Panc1 (cell line): ENCODE data around the gene DCHS1. TPM values are rescaled to one million over a fixed set of nuclear protein-coding genes. Genes with fewer than 3 reads are reported as not detected.

ENCODE experiments used
- ATAC-seq: fragments of 200-7000 bp; cut with Tn5 transposase; 2 replicates; pipeline ENCODE4 v1.9.1; 2020; ENCODE audit warnings: mild to moderate bottlenecking, moderate library complexity
- BruUV-seq: library from RNA; stranded (reverse); fragments of 400-500 nt; replicated peaks from 2 replicates; lab custom pipeline; 2021; lab: Mats Ljungman, UMichigan
- CTCF ChIA-PET: fragments of 300-600 bp; sonication (Branson Sonifier 250); formaldehyde crosslinking; loops from one replicate; lab custom pipeline; 2022; ENCODE audit warnings: antibody characterized with exemption; lab: Charles Lee
- POLR2A ChIA-PET: fragments of 300-600 bp; sonication (Branson Sonifier 250); formaldehyde crosslinking; loops from one replicate; lab custom pipeline; 2022; ENCODE audit warnings: antibody characterized with exemption; lab: Charles Lee
- DNase-seq: peaks from one replicate; pipeline ENCODE4 v3.0.0-alpha.2; 2010; ENCODE audit warnings: low read depth, low spot score
- H3K27ac ChIP-seq: 2 replicates; pipeline ENCODE4 v1.5.1; 2011; ENCODE audit warnings: mild to moderate bottlenecking, low read length, inconsistent platforms
- H3K27me3 ChIP-seq: fragments of 200-500 bp; sonication (Bioruptor generic); 2 replicates; pipeline ENCODE4 v1.6.0; 2014; ENCODE audit warnings: low read length, inconsistent platforms; ENCODE audit not compliant: control insufficient read depth, insufficient read depth
- H3K36me3 ChIP-seq: fragments of 200-500 bp; sonication (Bioruptor generic); 2 replicates; pipeline ENCODE4 v1.5.1; 2014; ENCODE audit warnings: inconsistent platforms, mild to moderate bottlenecking, low read length, moderate library complexity; ENCODE audit not compliant: control insufficient read depth, insufficient read depth
- H3K4me1 ChIP-seq: 2 replicates; pipeline ENCODE4 v1.5.1; 2011; ENCODE audit warnings: inconsistent platforms, mild to moderate bottlenecking, low read length, moderate library complexity; ENCODE audit not compliant: control insufficient read depth, insufficient read depth
- H3K4me3 ChIP-seq, 2 experiments: 2 replicates each; pipeline ENCODE4 v1.5.1; 2011 to 2012; ENCODE audit warnings: low read depth in 2 of 2, low read length in 2 of 2, mild to moderate bottlenecking in 2 of 2, inconsistent platforms in 1 of 2, moderate library complexity in 1 of 2
- H3K9me3 ChIP-seq: fragments of 200-500 bp; sonication (Bioruptor generic); 2 replicates; pipeline ENCODE4 v1.5.1; 2014; ENCODE audit warnings: low read depth, mild to moderate bottlenecking, inconsistent platforms, low read length, moderate library complexity; ENCODE audit not compliant: control insufficient read depth, insufficient read depth
- POLR2AphosphoS5 ChIP-seq: IDR thresholded peaks from 2 replicates; pipeline ENCODE4 v1.6.1; 2012; ENCODE audit warnings: mild to moderate bottlenecking, low read depth, low read length, moderate library complexity
- SIN3A ChIP-seq: IDR thresholded peaks from 2 replicates; pipeline ENCODE4 v1.6.1; 2012; ENCODE audit warnings: low read depth, mild to moderate bottlenecking, low read length, moderate library complexity, borderline replicate concordance; ENCODE audit not compliant: insufficient read depth
- TCF7L2 ChIP-seq: IDR thresholded peaks from 2 replicates; pipeline ENCODE4 v1.6.1; 2011; ENCODE audit warnings: mild to moderate bottlenecking, low read depth, low read length, inconsistent platforms
- in situ Hi-C: cut with HindIII; loops from 2 replicates; pipeline ENCODE4 v1.10.0; 2016; ENCODE audit warnings: low sequenced_read_pairs, low pct_unique_long_range_greater_than_20kb
- intact Hi-C: fragments of 100-400 bp; cut with micrococcal nuclease; formaldehyde crosslinking; loops from one replicate; pipeline ENCODE4 v1.10.0; 2022; ENCODE audit not compliant: unreplicated experiment
- total RNA-seq: library from RNA; stranded (reverse); gene quantifications from one replicate; pipeline ENCODE4 v1.2.1, GENCODE V29; 2021; ENCODE audit not compliant: unreplicated experiment
- TF ChIP-seq, protein P1 (sequence below), 2 experiments: IDR thresholded peaks; 2 replicates each; pipeline ENCODE4 v1.6.1; 2011 to 2012; ENCODE audit warnings: low read depth in 2 of 2, control low read depth in 1 of 2, low read length in 1 of 2, mild to moderate bottlenecking in 1 of 2, moderate library complexity in 1 of 2; ENCODE audit not compliant: insufficient read depth in 1 of 2
- TF ChIP-seq, protein P2 (sequence below): fragments of 450-650 bp; IDR thresholded peaks from 2 replicates; pipeline ENCODE4 v1.5.1; 2017; ENCODE audit warnings: mild to moderate bottlenecking

The DCHS1 gene
- total RNA-seq, 1 experiment from 2014 or later, result 2.2 TPM

DNA sequence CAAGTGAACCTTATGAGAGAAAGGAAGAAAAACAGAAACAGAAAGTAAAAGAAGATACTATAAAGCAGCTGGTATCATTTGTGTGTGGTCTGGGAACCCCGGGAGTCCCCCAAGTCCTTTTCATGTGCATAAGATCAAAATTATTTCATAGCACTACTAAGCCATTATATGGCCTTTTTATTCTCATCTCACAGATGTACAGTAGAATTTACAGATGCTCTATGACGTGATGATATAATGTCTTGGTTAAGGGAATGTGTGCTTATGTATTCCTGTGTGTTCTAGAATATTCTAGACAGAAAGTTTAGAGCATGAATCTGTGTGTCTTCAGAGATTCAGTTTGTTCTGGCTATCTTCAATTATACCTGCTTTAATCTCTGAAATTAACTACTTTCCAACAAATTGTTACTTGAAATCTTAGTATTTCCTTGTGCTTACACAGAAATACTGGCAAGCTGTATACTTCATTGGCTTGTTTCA lies 27.8 kb downstream of the DCHS1 start:
- BruUV-seq, result no TSS peak
- Histone ChIP-seq H3K9me3 (no peaks in the 10 kb centered on the region), H3K27ac (no peak overlapping the region), H3K36me3 (no peaks in the 10 kb centered on the region), H3K27me3 (peaks cover 7% of the 10 kb centered on the region), H3K4me1 (no peaks in the 10 kb centered on the region), H3K4me3 (no peak overlapping the region)
- ATAC-seq, result no peak
- DNase-seq, result no peak
- ChIA-PET CTCF (no interaction called here), POLR2A (no interaction called here)
- intact Hi-C loops (no loop called here), in situ Hi-C loops (no loop called here)
- TF ChIP-seq POLR2AphosphoS5, result no peak
- TF ChIP-seq, protein P1, sequence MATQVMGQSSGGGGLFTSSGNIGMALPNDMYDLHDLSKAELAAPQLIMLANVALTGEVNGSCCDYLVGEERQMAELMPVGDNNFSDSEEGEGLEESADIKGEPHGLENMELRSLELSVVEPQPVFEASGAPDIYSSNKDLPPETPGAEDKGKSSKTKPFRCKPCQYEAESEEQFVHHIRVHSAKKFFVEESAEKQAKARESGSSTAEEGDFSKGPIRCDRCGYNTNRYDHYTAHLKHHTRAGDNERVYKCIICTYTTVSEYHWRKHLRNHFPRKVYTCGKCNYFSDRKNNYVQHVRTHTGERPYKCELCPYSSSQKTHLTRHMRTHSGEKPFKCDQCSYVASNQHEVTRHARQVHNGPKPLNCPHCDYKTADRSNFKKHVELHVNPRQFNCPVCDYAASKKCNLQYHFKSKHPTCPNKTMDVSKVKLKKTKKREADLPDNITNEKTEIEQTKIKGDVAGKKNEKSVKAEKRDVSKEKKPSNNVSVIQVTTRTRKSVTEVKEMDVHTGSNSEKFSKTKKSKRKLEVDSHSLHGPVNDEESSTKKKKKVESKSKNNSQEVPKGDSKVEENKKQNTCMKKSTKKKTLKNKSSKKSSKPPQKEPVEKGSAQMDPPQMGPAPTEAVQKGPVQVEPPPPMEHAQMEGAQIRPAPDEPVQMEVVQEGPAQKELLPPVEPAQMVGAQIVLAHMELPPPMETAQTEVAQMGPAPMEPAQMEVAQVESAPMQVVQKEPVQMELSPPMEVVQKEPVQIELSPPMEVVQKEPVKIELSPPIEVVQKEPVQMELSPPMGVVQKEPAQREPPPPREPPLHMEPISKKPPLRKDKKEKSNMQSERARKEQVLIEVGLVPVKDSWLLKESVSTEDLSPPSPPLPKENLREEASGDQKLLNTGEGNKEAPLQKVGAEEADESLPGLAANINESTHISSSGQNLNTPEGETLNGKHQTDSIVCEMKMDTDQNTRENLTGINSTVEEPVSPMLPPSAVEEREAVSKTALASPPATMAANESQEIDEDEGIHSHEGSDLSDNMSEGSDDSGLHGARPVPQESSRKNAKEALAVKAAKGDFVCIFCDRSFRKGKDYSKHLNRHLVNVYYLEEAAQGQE (IDR thresholded peaks at IDR 0.05; ENCODE audit: insufficient read depth in 1 of 2, low read depth in 2 of 2, low read length in 1 of 2), result no peak

DNA sequence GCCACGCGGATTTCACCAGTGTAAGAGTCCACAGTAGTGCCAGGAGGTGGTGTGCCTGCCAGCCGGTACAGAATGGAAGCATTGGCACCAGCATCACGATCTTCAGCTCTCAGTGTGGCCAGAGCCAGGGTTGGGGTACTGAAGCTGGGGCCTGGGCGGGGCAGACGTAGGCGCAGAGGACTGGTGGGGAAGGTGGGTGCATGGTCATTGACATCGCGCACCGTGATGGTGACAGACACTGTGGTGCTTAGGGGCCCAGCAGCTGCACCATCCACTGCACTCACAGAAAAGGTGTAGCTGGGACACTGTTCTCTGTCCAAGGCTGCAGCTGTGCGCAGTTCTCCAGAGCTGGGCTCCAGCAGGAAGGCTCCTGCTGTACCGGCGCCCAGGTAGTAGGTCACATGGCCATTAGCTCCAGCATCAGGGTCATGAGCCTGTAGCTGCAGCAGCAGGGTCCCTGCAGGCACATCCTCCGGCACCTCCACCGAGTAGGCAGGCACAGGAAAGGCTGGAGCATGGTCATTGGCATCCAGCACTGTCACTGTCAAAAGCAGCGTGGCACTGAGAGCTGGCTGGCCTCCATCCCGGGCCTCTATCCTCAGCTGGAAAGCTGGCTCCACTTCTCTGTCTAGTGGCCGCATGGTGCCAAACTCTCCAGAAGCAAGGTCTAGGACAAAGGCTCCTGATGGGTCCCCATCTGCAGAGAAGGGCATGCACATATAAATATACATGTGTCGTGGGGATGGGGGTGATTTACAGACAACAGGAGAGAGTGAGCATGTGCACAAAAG lies 28.4 kb downstream of the DCHS1 start:
- no peaks in the 10 kb centered on the region for H3K9me3 ChIP-seq
- ATAC-seq, result no peak
- POLR2A ChIA-PET, result no interaction called here
- TF ChIP-seq, protein P2, sequence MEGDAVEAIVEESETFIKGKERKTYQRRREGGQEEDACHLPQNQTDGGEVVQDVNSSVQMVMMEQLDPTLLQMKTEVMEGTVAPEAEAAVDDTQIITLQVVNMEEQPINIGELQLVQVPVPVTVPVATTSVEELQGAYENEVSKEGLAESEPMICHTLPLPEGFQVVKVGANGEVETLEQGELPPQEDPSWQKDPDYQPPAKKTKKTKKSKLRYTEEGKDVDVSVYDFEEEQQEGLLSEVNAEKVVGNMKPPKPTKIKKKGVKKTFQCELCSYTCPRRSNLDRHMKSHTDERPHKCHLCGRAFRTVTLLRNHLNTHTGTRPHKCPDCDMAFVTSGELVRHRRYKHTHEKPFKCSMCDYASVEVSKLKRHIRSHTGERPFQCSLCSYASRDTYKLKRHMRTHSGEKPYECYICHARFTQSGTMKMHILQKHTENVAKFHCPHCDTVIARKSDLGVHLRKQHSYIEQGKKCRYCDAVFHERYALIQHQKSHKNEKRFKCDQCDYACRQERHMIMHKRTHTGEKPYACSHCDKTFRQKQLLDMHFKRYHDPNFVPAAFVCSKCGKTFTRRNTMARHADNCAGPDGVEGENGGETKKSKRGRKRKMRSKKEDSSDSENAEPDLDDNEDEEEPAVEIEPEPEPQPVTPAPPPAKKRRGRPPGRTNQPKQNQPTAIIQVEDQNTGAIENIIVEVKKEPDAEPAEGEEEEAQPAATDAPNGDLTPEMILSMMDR, result no peak
- TF ChIP-seq, protein P1 (IDR thresholded peaks at IDR 0.05; ENCODE audit: insufficient read depth in 1 of 2, low read depth in 2 of 2, low read length in 1 of 2), result no peak
- TF ChIP-seq POLR2AphosphoS5 (no peak), TCF7L2 (no peak), SIN3A (no peak)
- H3K27me3 ChIP-seq, result peaks cover 7% of the 10 kb centered on the region
- H3K36me3 ChIP-seq, result no peaks in the 10 kb centered on the region
- H3K4me3 ChIP-seq, result no peak overlapping the region
- CTCF ChIA-PET, result no interaction called here
- no peak overlapping the region for H3K27ac ChIP-seq
- no peaks in the 10 kb centered on the region for H3K4me1 ChIP-seq
- intact Hi-C loops (no loop called here), in situ Hi-C loops (no loop called here)
- BruUV-seq, result no TSS peak
- no peak for DNase-seq
